GM12878 (cell line): ENCODE results near the gene TESK2. TPM values are rescaled to one million over a fixed set of nuclear protein-coding genes. Genes with fewer than 3 reads are reported as not detected.

ENCODE experiments used
- ASH2L ChIP-seq: fragments of 300-600, 200-600 bp; sonication (generic); IDR thresholded peaks from 2 replicates; pipeline ENCODE4 v1.6.1; 2017; ENCODE audit warnings: low read depth, mild to moderate bottlenecking, borderline replicate concordance
- CBX5 ChIP-seq: sonication (generic); IDR thresholded peaks from 2 replicates; pipeline ENCODE4 v1.6.1; 2016; ENCODE audit warnings: low read depth, moderate library complexity, mild to moderate bottlenecking, inconsistent platforms
- CEBPB ChIP-seq, 2 experiments: fragments of 150-350 bp in 1 of 2; IDR thresholded peaks; 2 replicates each; pipeline ENCODE4 v1.6.1; 2012 to 2014; ENCODE audit warnings: low read depth in 2 of 2, low read length in 2 of 2, borderline replicate concordance in 1 of 2, inconsistent platforms in 1 of 2
- CREB1 ChIP-seq: IDR thresholded peaks from 2 replicates; pipeline ENCODE4 v1.6.1; 2012; ENCODE audit warnings: low read depth, mild to moderate bottlenecking, inconsistent platforms
- ETV6 ChIP-seq, 2 experiments: fragments of 450-650 bp in 1 of 2; IDR thresholded peaks in 1 of 2; conservative IDR thresholded peaks in 1 of 2; 2 replicates each; pipeline ENCODE4 v1.6.1; 2014; ENCODE audit warnings: antibody characterized with exemption in 1 of 2, borderline replicate concordance in 1 of 2, low read depth in 1 of 2, mild to moderate bottlenecking in 1 of 2, moderate library complexity in 1 of 2
- IKZF1 ChIP-seq: fragments of 450-650 bp; conservative IDR thresholded peaks from 2 replicates; pipeline ENCODE4 v1.6.1; 2017; ENCODE audit warnings: antibody characterized with exemption, mild to moderate bottlenecking
- KLF5 ChIP-seq: fragments of 450-650 bp; IDR thresholded peaks from 2 replicates; pipeline ENCODE4 v1.6.1; 2014; ENCODE audit warnings: mild to moderate bottlenecking; ENCODE audit not compliant: partially characterized antibody
- MEF2B ChIP-seq: fragments of 450-650 bp; IDR thresholded peaks from 2 replicates; pipeline ENCODE4 v1.6.1; 2018; ENCODE audit warnings: mild to moderate bottlenecking, moderate library complexity; ENCODE audit not compliant: partially characterized antibody, poor library complexity, severe bottlenecking
- NR2C1 ChIP-seq: fragments of 450-650 bp; IDR thresholded peaks from 2 replicates; pipeline ENCODE4 v1.6.1; 2017; ENCODE audit warnings: antibody characterized with exemption, mild to moderate bottlenecking, moderate library complexity
- PAX8 ChIP-seq: fragments of 450-650 bp; IDR thresholded peaks from 2 replicates; pipeline ENCODE4 v1.6.1; 2017; ENCODE audit warnings: mild to moderate bottlenecking, moderate library complexity
- PKNOX1 ChIP-seq: fragments of 450-650 bp; IDR thresholded peaks from 2 replicates; pipeline ENCODE4 v1.6.1; 2016; ENCODE audit warnings: mild to moderate bottlenecking
- RAD21 ChIP-seq: IDR thresholded peaks from 2 replicates; pipeline ENCODE4 v1.6.1; 2011; ENCODE audit warnings: mild to moderate bottlenecking, low read depth, low read length, moderate library complexity; ENCODE audit not compliant: insufficient read depth
- RELA ChIP-seq: fragments of 450-650 bp; IDR thresholded peaks from 2 replicates; pipeline ENCODE4 v1.8.0; 2014; ENCODE audit warnings: borderline replicate concordance; ENCODE audit not compliant: partially characterized antibody
- RUNX3 ChIP-seq: IDR thresholded peaks from 2 replicates; pipeline ENCODE4 v1.6.1; 2012; ENCODE audit warnings: low read length, inconsistent platforms
- SMC3 ChIP-seq: IDR thresholded peaks from 2 replicates; pipeline ENCODE4 v1.6.1; 2011; ENCODE audit warnings: low read length, improper control_type of control experiment, borderline replicate concordance
- SPI1 ChIP-seq: IDR thresholded peaks from 2 replicates; pipeline ENCODE4 v1.6.1; 2011; ENCODE audit warnings: low read depth, mild to moderate bottlenecking, low read length, moderate library complexity, borderline replicate concordance; ENCODE audit not compliant: insufficient read depth
- TCF3 ChIP-seq: IDR thresholded peaks from 2 replicates; pipeline ENCODE4 v1.6.1; 2012; ENCODE audit warnings: low read depth, mild to moderate bottlenecking, low read length, borderline replicate concordance; ENCODE audit not compliant: insufficient read depth
- TCF7 ChIP-seq: IDR thresholded peaks from 2 replicates; pipeline ENCODE4 v1.6.1; 2014; ENCODE audit warnings: antibody characterized with exemption, borderline replicate concordance
- YY1 ChIP-seq: IDR thresholded peaks from 2 replicates; pipeline ENCODE4 v1.6.1; 2011; ENCODE audit warnings: low read depth, mild to moderate bottlenecking, low read length
- ZZZ3 ChIP-seq: IDR thresholded peaks from 2 replicates; pipeline ENCODE4 v1.6.1; 2011; ENCODE audit warnings: low read depth; ENCODE audit not compliant: control insufficient read depth, insufficient read length
- polyA plus RNA-seq, 11 experiments: library from polyadenylated mRNA; depleted of rRNA in 4 of 11; unstranded in 6 of 11; stranded (reverse) in 5 of 11; fragments of >200 nt; fragmentation: Nextera tagmentation in 4 of 11; fragmentation: Illumina TruSeq in 1 of 11; extraction: Ambion mirVana in 4 of 11; extraction: Trizol in 1 of 11; gene quantifications; 1 replicate in 1 of 11; 2 replicates in 10 of 11; pipeline versions ENCODE4 v1.2.1 to v1.2.3, GENCODE V29; 2011 to 2016; ENCODE audit warnings: inconsistent platforms in 2 of 11, missing spikeins in 2 of 11, low read depth in 1 of 11
- total RNA-seq, 4 experiments: library from RNA; depleted of rRNA in 3 of 4; stranded (reverse); fragments of >200 nt in 3 of 4; fragmentation: Illumina TruSeq in 1 of 4; extraction: Trizol in 1 of 4; gene quantifications; 2 replicates each; pipeline versions ENCODE4 v1.2.1 to v1.2.3, GENCODE V29; 2013 to 2021
- TF ChIP-seq, protein P1 (sequence below): fragments of 450-650 bp; IDR thresholded peaks from 2 replicates; pipeline ENCODE4 v1.6.1; 2016; ENCODE audit warnings: mild to moderate bottlenecking
- TF ChIP-seq, protein P2 (sequence below): IDR thresholded peaks from 2 replicates; pipeline ENCODE4 v1.6.1; 2012; ENCODE audit warnings: improper control_type of control experiment, low read depth, low read length; ENCODE audit not compliant: insufficient replicate concordance

The TESK2 gene
- total and polyA plus RNA-seq, 10 of the 15 experiments (the other 5 are each of a cell fraction or from before 2014, with no cell fraction given): 2.2 to 10.0 (median 5.7) TPM

DNA sequence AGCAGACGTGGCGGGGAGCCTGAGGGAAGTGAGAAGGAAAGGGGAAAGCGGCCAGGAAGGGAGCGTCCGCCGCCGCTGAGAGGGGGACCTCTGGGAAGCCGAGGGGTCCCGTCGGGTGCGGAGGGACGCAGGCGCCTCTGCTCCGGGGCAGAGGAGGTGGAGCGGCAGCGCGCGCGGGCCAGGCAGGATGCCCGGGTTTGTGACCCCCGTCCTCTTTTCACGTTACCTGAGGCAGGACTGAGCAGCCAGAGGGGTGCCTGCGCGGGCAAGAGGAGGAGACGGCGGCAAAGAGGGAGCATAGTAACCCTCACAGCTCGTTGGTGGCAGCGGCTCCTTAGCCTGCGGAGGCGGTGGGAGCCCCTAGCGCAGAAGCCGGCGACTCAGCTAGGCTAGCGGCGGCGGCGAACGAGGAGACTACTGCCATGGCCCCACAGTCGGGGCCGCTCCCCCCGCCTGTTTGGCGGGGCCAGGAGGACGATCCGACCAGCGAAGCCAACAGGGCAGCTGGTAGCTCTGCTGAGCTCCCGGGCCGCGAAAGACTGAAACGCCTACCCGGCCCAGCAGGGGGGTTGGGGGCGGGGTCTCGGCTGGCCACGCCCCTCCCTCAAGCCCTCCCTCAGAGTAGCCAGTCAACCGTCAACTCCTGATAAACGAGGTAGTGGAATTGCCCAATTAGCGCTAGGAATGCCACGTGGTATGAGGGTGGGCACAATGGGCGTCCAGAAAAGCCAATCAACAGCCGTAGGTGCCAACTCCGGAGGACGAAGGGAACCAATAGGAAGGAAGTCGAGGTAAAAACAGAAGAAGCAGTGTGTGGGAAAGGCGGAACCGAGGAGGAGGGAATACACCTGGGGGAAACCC is at the start of gene TESK2 (continued):
- TF ChIP-seq, protein P1, sequence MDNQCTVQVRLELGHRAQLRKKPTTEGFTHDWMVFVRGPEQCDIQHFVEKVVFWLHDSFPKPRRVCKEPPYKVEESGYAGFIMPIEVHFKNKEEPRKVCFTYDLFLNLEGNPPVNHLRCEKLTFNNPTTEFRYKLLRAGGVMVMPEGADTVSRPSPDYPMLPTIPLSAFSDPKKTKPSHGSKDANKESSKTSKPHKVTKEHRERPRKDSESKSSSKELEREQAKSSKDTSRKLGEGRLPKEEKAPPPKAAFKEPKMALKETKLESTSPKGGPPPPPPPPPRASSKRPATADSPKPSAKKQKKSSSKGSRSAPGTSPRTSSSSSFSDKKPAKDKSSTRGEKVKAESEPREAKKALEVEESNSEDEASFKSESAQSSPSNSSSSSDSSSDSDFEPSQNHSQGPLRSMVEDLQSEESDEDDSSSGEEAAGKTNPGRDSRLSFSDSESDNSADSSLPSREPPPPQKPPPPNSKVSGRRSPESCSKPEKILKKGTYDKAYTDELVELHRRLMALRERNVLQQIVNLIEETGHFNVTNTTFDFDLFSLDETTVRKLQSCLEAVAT: peak; percentile 45; the same call in 1 of the 2 replicates
- TF ChIP-seq KLF5 (peak; percentile 65), CEBPB (IDR thresholded peaks at IDR 0.05; ENCODE audit: borderline replicate concordance in 1 of 2, low read depth in 2 of 2, low read length in 2 of 2) (no peak), YY1 (peak; percentile 37; the same call in 1 of the 2 replicates), TCF3 (no peak), NR2C1 (no peak), PKNOX1 (peak; percentile 99), PAX8 (no peak), CREB1 (peak; percentile 82), SMC3 (peak; percentile 12; the same call in 1 of the 2 replicates), IKZF1 (peak; percentile 60), SPI1 (peak; percentile 66; the same call in 1 of the 2 replicates), RUNX3 (peak; percentile 58), ZZZ3 (no peak), MEF2B (no peak), TCF7 (no peak), RAD21 (no peak), RELA (no peak), ETV6 (conservative IDR thresholded peaks at IDR 0.05 in 1 of 2, IDR thresholded peaks at IDR 0.05 in 1 of 2; ENCODE audit: borderline replicate concordance in 1 of 2, low read depth in 1 of 2) (no peak), ASH2L (no peak), CBX5 (no peak)
- TF ChIP-seq, protein P2, sequence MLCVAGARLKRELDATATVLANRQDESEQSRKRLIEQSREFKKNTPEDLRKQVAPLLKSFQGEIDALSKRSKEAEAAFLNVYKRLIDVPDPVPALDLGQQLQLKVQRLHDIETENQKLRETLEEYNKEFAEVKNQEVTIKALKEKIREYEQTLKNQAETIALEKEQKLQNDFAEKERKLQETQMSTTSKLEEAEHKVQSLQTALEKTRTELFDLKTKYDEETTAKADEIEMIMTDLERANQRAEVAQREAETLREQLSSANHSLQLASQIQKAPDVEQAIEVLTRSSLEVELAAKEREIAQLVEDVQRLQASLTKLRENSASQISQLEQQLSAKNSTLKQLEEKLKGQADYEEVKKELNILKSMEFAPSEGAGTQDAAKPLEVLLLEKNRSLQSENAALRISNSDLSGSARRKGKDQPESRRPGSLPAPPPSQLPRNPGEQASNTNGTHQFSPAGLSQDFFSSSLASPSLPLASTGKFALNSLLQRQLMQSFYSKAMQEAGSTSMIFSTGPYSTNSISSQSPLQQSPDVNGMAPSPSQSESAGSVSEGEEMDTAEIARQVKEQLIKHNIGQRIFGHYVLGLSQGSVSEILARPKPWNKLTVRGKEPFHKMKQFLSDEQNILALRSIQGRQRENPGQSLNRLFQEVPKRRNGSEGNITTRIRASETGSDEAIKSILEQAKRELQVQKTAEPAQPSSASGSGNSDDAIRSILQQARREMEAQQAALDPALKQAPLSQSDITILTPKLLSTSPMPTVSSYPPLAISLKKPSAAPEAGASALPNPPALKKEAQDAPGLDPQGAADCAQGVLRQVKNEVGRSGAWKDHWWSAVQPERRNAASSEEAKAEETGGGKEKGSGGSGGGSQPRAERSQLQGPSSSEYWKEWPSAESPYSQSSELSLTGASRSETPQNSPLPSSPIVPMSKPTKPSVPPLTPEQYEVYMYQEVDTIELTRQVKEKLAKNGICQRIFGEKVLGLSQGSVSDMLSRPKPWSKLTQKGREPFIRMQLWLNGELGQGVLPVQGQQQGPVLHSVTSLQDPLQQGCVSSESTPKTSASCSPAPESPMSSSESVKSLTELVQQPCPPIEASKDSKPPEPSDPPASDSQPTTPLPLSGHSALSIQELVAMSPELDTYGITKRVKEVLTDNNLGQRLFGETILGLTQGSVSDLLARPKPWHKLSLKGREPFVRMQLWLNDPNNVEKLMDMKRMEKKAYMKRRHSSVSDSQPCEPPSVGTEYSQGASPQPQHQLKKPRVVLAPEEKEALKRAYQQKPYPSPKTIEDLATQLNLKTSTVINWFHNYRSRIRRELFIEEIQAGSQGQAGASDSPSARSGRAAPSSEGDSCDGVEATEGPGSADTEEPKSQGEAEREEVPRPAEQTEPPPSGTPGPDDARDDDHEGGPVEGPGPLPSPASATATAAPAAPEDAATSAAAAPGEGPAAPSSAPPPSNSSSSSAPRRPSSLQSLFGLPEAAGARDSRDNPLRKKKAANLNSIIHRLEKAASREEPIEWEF: peak; percentile 20
